H1 (cell line): ENCODE data around the gene HIC1. TPM values are rescaled to one million over a fixed set of nuclear protein-coding genes. Genes with fewer than 3 reads are reported as not detected.

Source experiments
- CTCF ChIA-PET: fragments of 300-600 bp; sonication (Branson Sonifier 250); formaldehyde crosslinking; loops from one replicate; lab custom pipeline; 2021; ENCODE audit not compliant: partially characterized antibody; lab: Charles Lee
- POLR2A ChIA-PET: fragments of 300-600 bp; sonication (Branson Sonifier 250); formaldehyde crosslinking; loops from one replicate; lab custom pipeline; 2021; ENCODE audit warnings: inconsistent platforms; ENCODE audit not compliant: partially characterized antibody; lab: Charles Lee
- DNase-seq, 2 experiments: peaks; one replicate each; pipeline versions ENCODE4 v3.0.0 to v3.0.0-alpha.2; 2010 to 2022; ENCODE audit warnings: low spot score in 2 of 2, low read depth in 1 of 2, mixed read lengths in 1 of 2
- FAIRE-seq: peaks from 2 replicates; lab custom pipeline; 2011; peaks lifted over from hg19 to GRCh38; lab: Jason Lieb, UNC
- H2AFZ ChIP-seq: 2 replicates; pipeline ENCODE4 v1.8.1; 2012; ENCODE audit warnings: low read length, inconsistent platforms
- H2AK5ac ChIP-seq: 2 replicates; pipeline ENCODE4 v1.6.1; 2013; ENCODE audit warnings: low read depth, low read length
- H2BK120ac ChIP-seq: replicated peaks from 2 replicates; pipeline ENCODE3; 2013; ENCODE audit warnings: low read depth, low read length, inconsistent platforms
- H2BK12ac ChIP-seq: 2 replicates; pipeline ENCODE4 v1.6.1; 2013; ENCODE audit warnings: low read depth, low read length
- H2BK15ac ChIP-seq: 2 replicates; pipeline ENCODE4 v1.6.1; 2013; ENCODE audit warnings: low read length
- H2BK20ac ChIP-seq: 2 replicates; pipeline ENCODE4 v1.6.1; 2013; ENCODE audit warnings: low read length
- H2BK5ac ChIP-seq: 2 replicates; pipeline ENCODE4 v1.6.1; 2013; ENCODE audit warnings: low read depth, low read length
- H3K14ac ChIP-seq: 2 replicates; pipeline ENCODE4 v1.6.1; 2013; ENCODE audit warnings: inconsistent platforms; ENCODE audit not compliant: insufficient read length
- H3K18ac ChIP-seq: 2 replicates; pipeline ENCODE4 v1.6.1; 2013; ENCODE audit warnings: low read length; ENCODE audit errors: extremely low read depth
- H3K23ac ChIP-seq: 2 replicates; pipeline ENCODE4 v1.6.1; 2013; ENCODE audit warnings: inconsistent platforms; ENCODE audit not compliant: insufficient read length
- H3K23me2 ChIP-seq: 2 replicates; pipeline ENCODE4 v1.6.1; 2013; ENCODE audit warnings: low read depth, low read length
- H3K27ac ChIP-seq: 2 replicates; pipeline ENCODE4 v1.6.1; 2011; ENCODE audit warnings: low read depth, low read length, inconsistent platforms
- H3K27me3 ChIP-seq, 4 experiments: replicated peaks in 1 of 4; 1 replicate in 1 of 4; 2 replicates in 3 of 4; pipeline versions ENCODE4 v1.6.1 to v1.8.1; 2011 to 2013; ENCODE audit warnings: low read length in 3 of 4, mild to moderate bottlenecking in 3 of 4, inconsistent platforms in 2 of 4, mixed read lengths in 2 of 4, moderate library complexity in 1 of 4; ENCODE audit not compliant: control insufficient read depth in 3 of 4, insufficient read depth in 3 of 4; ENCODE audit errors: extremely low read depth in 1 of 4
- H3K36me3 ChIP-seq, 4 experiments: 2 replicates each; pipeline versions ENCODE4 v1.6.1 to v1.8.1; 2011 to 2013; ENCODE audit warnings: mild to moderate bottlenecking in 4 of 4, low read length in 3 of 4, moderate library complexity in 2 of 4, control low read depth in 1 of 4, inconsistent platforms in 1 of 4; ENCODE audit not compliant: insufficient read depth in 4 of 4, control insufficient read depth in 2 of 4
- H3K4ac ChIP-seq: replicated peaks from 2 replicates; pipeline ENCODE3; 2013; ENCODE audit warnings: low read length, low read depth, mixed read lengths, inconsistent platforms; ENCODE audit not compliant: insufficient read length
- H3K4me1 ChIP-seq, 4 experiments: replicated peaks in 1 of 4; 1 replicate in 1 of 4; 2 replicates in 3 of 4; pipeline versions ENCODE4 v1.6.1 to v1.8.1; 2011 to 2013; ENCODE audit warnings: low read length in 3 of 4, inconsistent platforms in 2 of 4, mixed read lengths in 1 of 4; ENCODE audit not compliant: insufficient read depth in 4 of 4, control insufficient read depth in 3 of 4
- H3K4me2 ChIP-seq, 2 experiments: 2 replicates each; pipeline versions ENCODE4 v1.6.1 to v1.8.1; 2011 to 2013; ENCODE audit warnings: low read depth in 2 of 2, low read length in 2 of 2, control low read depth in 1 of 2, inconsistent platforms in 1 of 2, mild to moderate bottlenecking in 1 of 2; ENCODE audit not compliant: insufficient read depth in 1 of 2
- H3K4me3 ChIP-seq, 4 experiments: fragments of 200-600, 300-600 bp in 1 of 4; sonication (generic), shearing (Covaris generic), sonication (Bioruptor Twin) in 1 of 4; 2 replicates each; pipeline versions ENCODE4 v1.5.1 to v1.8.1; 2011 to 2016; ENCODE audit warnings: low read length in 4 of 4, low read depth in 3 of 4, control low read depth in 2 of 4, inconsistent platforms in 2 of 4, mild to moderate bottlenecking in 2 of 4, mixed read lengths in 1 of 4, moderate library complexity in 1 of 4; ENCODE audit not compliant: insufficient read depth in 2 of 4; ENCODE audit errors: extremely low read depth in 1 of 4
- H3K56ac ChIP-seq: replicated peaks from 2 replicates; pipeline ENCODE3; 2013; ENCODE audit warnings: low read depth, mild to moderate bottlenecking, mixed read lengths, low read length, inconsistent platforms; ENCODE audit not compliant: insufficient read length
- H3K79me1 ChIP-seq: 2 replicates; pipeline ENCODE4 v1.6.1; 2013; ENCODE audit warnings: low read depth, low read length, control low read depth
- H3K79me2 ChIP-seq, 2 experiments: 2 replicates each; pipeline versions ENCODE4 v1.6.1 to v1.8.1; 2012 to 2013; ENCODE audit warnings: low read length in 2 of 2, mild to moderate bottlenecking in 2 of 2, inconsistent platforms in 1 of 2; ENCODE audit not compliant: insufficient read depth in 2 of 2, control insufficient read depth in 1 of 2
- H3K9ac ChIP-seq, 4 experiments: replicated peaks in 1 of 4; 1 replicate in 1 of 4; 2 replicates in 3 of 4; pipeline versions ENCODE4 v1.6.1 to v1.8.1; 2011 to 2013; ENCODE audit warnings: low read depth in 3 of 4, low read length in 3 of 4, control low read depth in 2 of 4, mild to moderate bottlenecking in 2 of 4, moderate library complexity in 2 of 4, inconsistent platforms in 1 of 4; ENCODE audit errors: extremely low read depth in 1 of 4
- H3K9me3 ChIP-seq, 2 experiments: 2 replicates each; pipeline versions ENCODE4 v1.6.1 to v1.8.1; 2012 to 2013; ENCODE audit warnings: mild to moderate bottlenecking in 2 of 2, moderate library complexity in 2 of 2, control low read depth in 1 of 2, inconsistent platforms in 1 of 2, low read depth in 1 of 2, low read length in 1 of 2, mixed read lengths in 1 of 2; ENCODE audit not compliant: insufficient read depth in 2 of 2
- H4K20me1 ChIP-seq, 2 experiments: replicated peaks in 1 of 2; 2 replicates each; pipeline versions ENCODE3 to v1.8.1; 2011 to 2013; ENCODE audit warnings: inconsistent platforms in 2 of 2, low read length in 2 of 2, mild to moderate bottlenecking in 1 of 2; ENCODE audit not compliant: insufficient read depth in 2 of 2, control insufficient read depth in 1 of 2
- H4K5ac ChIP-seq: 2 replicates; pipeline ENCODE4 v1.6.1; 2013; ENCODE audit warnings: low read length, low read depth, mixed read lengths, inconsistent platforms; ENCODE audit not compliant: insufficient read length
- H4K8ac ChIP-seq: 2 replicates; pipeline ENCODE4 v1.8.0; 2013; ENCODE audit warnings: mild to moderate bottlenecking, moderate library complexity, low read length, inconsistent platforms; ENCODE audit not compliant: insufficient read depth; ENCODE audit errors: extremely low read depth
- H4K91ac ChIP-seq: replicated peaks from 2 replicates; pipeline ENCODE3; 2013; ENCODE audit warnings: low read length, mixed read lengths, inconsistent platforms; ENCODE audit not compliant: insufficient read length
- CTBP2 ChIP-seq: IDR thresholded peaks from 2 replicates; pipeline ENCODE4 v1.7.0; 2011; ENCODE audit warnings: borderline replicate concordance, mild to moderate bottlenecking, moderate library complexity, mixed read lengths, low read length; ENCODE audit not compliant: insufficient read depth, insufficient read length
- GTF2F1 ChIP-seq: IDR thresholded peaks from 2 replicates; pipeline ENCODE4 v1.6.1; 2012; ENCODE audit warnings: low read depth, low read length, improper control_type of control experiment, borderline replicate concordance
- JUND ChIP-seq: IDR thresholded peaks from 2 replicates; pipeline ENCODE4 v1.6.1; 2011; ENCODE audit warnings: mild to moderate bottlenecking, improper control_type of control experiment, low read length
- KDM5A ChIP-seq: fragments of 200-600 bp; IDR thresholded peaks from 2 replicates; pipeline ENCODE4 v1.7.1; 2012; ENCODE audit warnings: mild to moderate bottlenecking, low read length, inconsistent platforms, mixed read lengths
- RNF2 ChIP-seq: fragments of 200-900, 300-1000 bp; sonication (generic); IDR thresholded peaks from 2 replicates; pipeline ENCODE4 v1.7.1; 2016; ENCODE audit warnings: borderline replicate concordance, low read depth, mild to moderate bottlenecking, antibody characterized with exemption, low read length; ENCODE audit not compliant: poor library complexity, severe bottlenecking; ENCODE audit errors: missing control alignments
- SAP30 ChIP-seq: fragments of 300-600 bp; sonication (generic); IDR thresholded peaks from 2 replicates; pipeline ENCODE4 v1.7.1; 2012; ENCODE audit warnings: low read length, moderate library complexity, mild to moderate bottlenecking, inconsistent platforms; ENCODE audit not compliant: insufficient read depth, insufficient replicate concordance
- SUZ12 ChIP-seq: fragments of 200-600 bp; sonication (generic); IDR thresholded peaks from 2 replicates; pipeline ENCODE4 v1.6.1; 2012; ENCODE audit warnings: mild to moderate bottlenecking, inconsistent platforms, low read length, moderate library complexity, mixed read lengths
- TAF1 ChIP-seq: IDR thresholded peaks from 2 replicates; pipeline ENCODE4 v1.6.1; 2011; ENCODE audit warnings: mild to moderate bottlenecking, low read depth, low read length
- USF2 ChIP-seq: IDR thresholded peaks from 2 replicates; pipeline ENCODE4 v1.6.1; 2011; ENCODE audit warnings: low read length, improper control_type of control experiment
- WGBS, 2 experiments: shearing (Covaris generic) in 1 of 2; methylation state at CpG; one replicate each; pipeline versions ENCODE4 v1.1.6 to v1.1.7; 2013 to 2015; ENCODE audit warnings: low lambda C conversion rate in 2 of 2, mixed read lengths in 2 of 2, inconsistent platforms in 1 of 2, low coverage in 1 of 2, missing lambda C conversion rate in 1 of 2; ENCODE audit not compliant: insufficient replicate concordance in 2 of 2, insufficient coverage in 1 of 2, insufficient read length in 1 of 2; ENCODE audit errors: extremely low coverage in 1 of 2, missing lambda C conversion rate in 1 of 2; 5-methylcytosine and 5-hydroxymethylcytosine counted together
- polyA plus RNA-seq, 7 experiments: library from polyadenylated mRNA; depleted of rRNA in 3 of 7; stranded (reverse) in 5 of 7; unstranded in 2 of 7; fragments of >200 nt in 5 of 7; fragments of 200-250 nt in 2 of 7; gene quantifications; 1 replicate in 5 of 7; 2 replicates in 1 of 7; 4 replicates in 1 of 7; pipeline versions ENCODE4 v1.2.1 to v1.2.3, GENCODE V29; 2011 to 2013; ENCODE audit warnings: missing spikeins in 2 of 7, mixed read lengths in 2 of 7
- total RNA-seq: library from RNA; stranded (reverse); fragmentation: NEBNext Ultra II Directional; extraction: Animal tissue kit (Norgen Biotek cat#: 25700); gene quantifications from 2 replicates; pipeline ENCODE4 v1.2.1, GENCODE V29; 2021

The HIC1 gene
- total and polyA plus RNA-seq, 2 of the 8 experiments (the other 6 are each of a cell fraction or from before 2014, with no cell fraction given) = 0.06 to 0.09 TPM

GRCh38 chr17:2063261-2064146, 8.6 kb downstream of the HIC1 start:
- Histone ChIP-seq H3K27me3 (peaks cover 4 to 27% (median 21%) of the 10 kb centered on the region in 4 experiments), H4K20me1 (peaks cover 6 to 8% of the 10 kb centered on the region in 2 experiments), H4K5ac (no peak overlapping the region), H2BK15ac (no peak overlapping the region), H2AK5ac (peak overlapping the region; percentile 58; the same call in 1 of the 2 replicates), H4K8ac (no peak overlapping the region), H2BK12ac (0 out of 2 replicates have a peak overlapping the region, but pooled peaks have one; percentile 14), H2AFZ (no peak overlapping the region), H3K14ac (no peak overlapping the region), H2BK20ac (no peak overlapping the region), H3K4me2 (peak overlapping the region in 1 of 2 experiments; percentile 7; a peak in 1 of 4 replicates), H3K9ac (no peak overlapping the region), H3K9me3 (no peaks in the 10 kb centered on the region), H2BK120ac (no peak overlapping the region), H3K23ac (no peak overlapping the region), H3K23me2 (no peaks in the 10 kb centered on the region), H3K79me1 (no peaks in the 10 kb centered on the region), H3K36me3 (peaks cover 0 to 4% (median 0%) of the 10 kb centered on the region in 4 experiments; a peak in 2 of 8 replicates), H3K4me1 (peaks cover 0 to 13% (median 9%) of the 10 kb centered on the region in 4 experiments; a peak in 6 of 7 replicates), H4K91ac (no peak overlapping the region), H3K27ac (no peak overlapping the region), H3K56ac (no peak overlapping the region), H2BK5ac (no peak overlapping the region), H3K4ac (no peak overlapping the region), H3K4me3 (no peak overlapping the region), H3K79me2 (no peaks in the 10 kb centered on the region), H3K18ac (no peak overlapping the region)
- 83% methylated on average over 16 of the region's 16 CpGs; no CpG with 5 or more reads in 1 of the 2 experiments for WGBS, 2 experiments
- no peak for DNase-seq
- ChIA-PET CTCF (interaction anchor here (1.0 to 7.6 kb wide), 17 partner anchors 9 to 189 kb away, joined by 3 to 58 read pairs (median 6); partner anchors contain the start of gene HIC1), POLR2A (interaction anchor here (0.6 to 1.0 kb wide), 2 partner anchors 109 to 255 kb away, joined by 3 read pairs; no protein-coding TSS in a partner anchor)
- FAIRE-seq = no peak
- TF ChIP-seq TAF1 (no peak), SAP30 (no peak), GTF2F1 (no peak), CTBP2 (no peak), KDM5A (no peak), RNF2 (no peak), JUND (no peak), USF2 (no peak), SUZ12 (no peak)
